Frontal cortex (tissue), 4 donors: ENCODE data around the gene SYNRG. TPM values are rescaled to one million over a fixed set of nuclear protein-coding genes. Genes with fewer than 3 reads are reported as not detected.
A peak's percentile ranks its signal among the peaks of the same experiment; 100 is the strongest.

ENCODE experiments used
- DNase-seq, 2 donors: peaks; one replicate each; pipeline ENCODE4 v3.0.0; 2012; ENCODE audit warnings: low spot score in 2 of 2
- FAIRE-seq: peaks from 2 replicates; lab custom pipeline; 2012; peaks lifted over from hg19 to GRCh38; lab: Jason Lieb, UNC
- total RNA-seq: library from RNA; depleted of rRNA; stranded (reverse); fragments of >200 nt; gene quantifications from one replicate; pipeline ENCODE4 v1.2.3, GENCODE V29; 2014
- donor health status: control.
- donor health status: control.
- donor health status: control.

The SYNRG gene
- total RNA-seq, 1 donor from 2014 or later = 24.9 TPM

DNA sequence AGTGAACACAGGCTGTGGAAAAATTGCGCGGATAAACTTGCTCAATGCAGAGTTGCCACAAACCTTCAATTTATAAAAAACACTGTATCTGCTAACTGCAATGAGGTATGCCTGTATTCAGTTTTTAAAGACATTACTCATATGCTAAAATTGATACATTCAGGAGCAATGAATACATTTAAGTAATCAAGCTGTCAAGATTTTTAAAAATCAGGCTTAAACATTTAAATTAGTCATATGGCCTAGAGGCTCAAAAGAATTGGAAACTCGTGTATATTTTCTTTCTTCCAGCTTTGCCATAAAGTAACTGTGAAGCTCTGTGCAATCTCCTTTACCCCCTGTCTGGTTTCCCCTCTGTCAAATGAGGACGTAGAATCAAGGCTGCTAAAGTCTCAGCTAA lies 4.1 kb downstream of the SYNRG start:
- FAIRE-seq (no peak), DNase-seq (no peak)

DNA sequence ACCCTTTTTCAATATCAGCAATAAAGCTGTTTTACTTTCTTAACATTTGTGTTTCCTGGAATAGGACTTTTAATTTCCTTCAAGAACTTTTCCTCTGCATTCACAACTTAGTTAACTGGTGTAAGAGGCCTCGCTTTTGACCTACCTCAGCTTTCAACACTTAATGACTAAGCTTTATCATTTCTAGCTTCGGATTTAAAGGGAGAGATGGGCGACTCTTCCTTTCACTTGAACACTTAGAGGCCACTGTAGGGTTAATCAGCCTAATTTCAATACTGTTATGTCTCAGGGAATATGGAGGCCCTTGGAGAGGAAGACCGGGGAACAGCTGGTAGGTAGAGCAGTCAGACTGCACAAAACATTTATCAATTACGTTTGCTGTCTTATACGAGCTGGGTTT lies 4.7 kb downstream of the SYNRG start:
- DNase-seq = no peak
- no peak for FAIRE-seq

DNA sequence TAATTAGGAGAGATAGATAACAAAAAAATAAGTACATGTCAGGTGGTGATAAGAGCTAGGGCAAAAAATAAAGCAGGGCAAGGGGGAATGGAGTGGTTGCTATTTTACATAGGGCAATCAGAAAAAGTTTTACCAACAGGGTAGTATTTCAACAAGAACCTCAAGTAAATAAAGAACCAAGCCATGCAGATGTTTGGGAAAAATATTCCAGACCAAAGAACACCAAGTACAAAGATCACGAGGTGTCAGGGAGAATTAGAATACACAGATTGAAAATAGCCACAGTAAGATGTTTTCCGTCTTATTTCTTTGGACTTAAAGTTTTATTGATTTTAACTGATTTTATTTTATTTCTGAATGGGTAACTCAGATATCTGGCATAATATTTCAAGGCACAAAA lies 11.1 kb downstream of the SYNRG start:
- DNase-seq = no peak
- no peak for FAIRE-seq

DNA sequence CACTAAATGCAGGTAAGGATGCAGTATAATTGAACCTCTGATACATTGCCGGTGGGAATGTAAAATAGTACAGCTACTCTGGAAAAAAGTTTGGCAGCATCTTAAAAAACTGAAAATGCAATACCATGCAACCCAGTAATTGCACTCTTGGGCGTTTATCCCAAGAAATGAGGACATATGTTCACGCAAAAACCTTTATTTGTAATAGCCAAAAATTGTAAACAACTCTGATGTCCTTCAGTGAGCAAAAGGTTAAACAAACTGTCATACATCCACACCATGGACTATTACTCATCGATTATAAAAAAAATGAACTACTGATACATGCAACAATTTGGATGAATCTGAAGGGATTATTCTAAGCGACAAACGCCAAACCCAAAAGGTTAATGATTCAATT lies 16.9 kb downstream of the SYNRG start:
- no peak for DNase-seq
- no peak for FAIRE-seq

DNA sequence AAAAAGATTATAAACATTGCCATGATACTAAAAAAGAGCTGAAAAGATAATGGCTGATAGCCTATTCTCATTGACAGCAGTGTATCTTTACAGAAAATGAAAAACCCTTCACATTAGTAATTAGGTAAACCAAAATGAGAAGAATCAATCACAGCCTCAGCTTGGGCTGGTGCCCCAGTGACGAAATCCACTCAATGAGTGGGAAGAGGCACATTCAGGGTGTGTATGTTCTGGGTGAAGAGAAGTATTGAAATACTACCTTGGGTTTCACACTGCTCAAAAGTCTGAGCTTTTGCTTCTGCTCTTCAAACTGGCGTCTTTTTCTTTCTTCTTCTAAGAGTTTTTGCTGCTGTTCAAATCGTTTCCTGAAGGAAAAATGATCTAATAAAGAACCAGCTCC lies 24.2 kb downstream of the SYNRG start:
- no peak for FAIRE-seq

DNA sequence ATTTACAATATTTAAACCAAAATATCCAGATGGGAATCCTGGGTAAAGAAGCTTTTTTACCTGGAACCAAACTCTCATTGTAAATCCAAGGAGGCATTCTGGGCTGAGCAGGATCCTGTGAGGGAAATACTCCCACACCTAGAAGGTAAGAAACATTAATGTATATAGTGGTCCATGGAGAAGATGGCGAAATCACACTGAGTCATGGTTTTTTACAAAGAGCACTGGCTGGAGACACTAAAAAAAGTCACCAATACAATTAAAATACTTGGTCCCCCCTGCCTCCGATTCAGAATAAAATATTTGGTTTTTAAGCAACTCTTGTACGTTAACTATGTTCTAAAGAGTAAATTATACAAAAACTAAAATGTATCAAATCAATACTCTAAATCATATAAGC lies 32.9 kb downstream of the SYNRG start:
- FAIRE-seq = no peak

More for the DNA sequence above, 24.2 kb downstream of the SYNRG start:
- DNase-seq = no peak

DNA sequence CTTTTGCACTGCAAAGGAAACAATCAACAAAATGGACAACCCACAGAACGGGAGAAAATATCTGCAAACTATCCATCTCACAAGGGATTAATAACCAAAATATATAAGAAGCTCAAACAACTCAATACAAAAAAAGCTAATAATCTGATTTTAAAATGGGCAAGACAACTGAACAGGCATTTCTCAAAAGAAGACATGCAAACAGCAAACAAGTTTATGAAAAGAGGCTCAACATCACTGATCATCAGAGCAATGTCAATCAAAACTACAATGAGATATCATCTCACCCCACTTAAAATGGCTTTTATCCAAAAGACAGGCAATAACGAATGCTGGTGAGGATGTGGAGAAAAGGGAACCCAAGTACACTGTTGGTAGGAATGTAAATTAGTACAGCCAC lies 34.8 kb downstream of the SYNRG start:
- FAIRE-seq = no peak
- no peak for DNase-seq

More for the DNA sequence above, 32.9 kb downstream of the SYNRG start:
- DNase-seq = no peak

DNA sequence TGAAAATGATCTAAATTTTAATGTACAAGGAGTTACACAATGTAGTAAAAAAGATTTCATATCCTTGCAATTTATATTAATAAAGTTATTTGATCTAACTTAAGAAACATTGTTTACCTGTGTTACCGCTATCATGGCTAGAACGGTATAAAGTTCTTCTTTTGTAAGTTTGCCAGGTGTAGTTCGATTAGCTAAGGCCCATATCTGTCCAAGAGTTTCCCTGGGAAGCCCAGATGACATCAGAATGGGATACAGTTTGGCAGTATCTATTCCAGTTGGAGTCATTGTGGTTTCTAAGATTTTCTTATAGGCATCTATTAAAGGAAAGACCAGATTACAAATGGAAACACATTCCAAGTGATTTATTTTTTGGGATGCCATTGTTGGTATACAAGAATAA lies 37.5 kb downstream of the SYNRG start:
- FAIRE-seq (no peak), DNase-seq (no peak)

DNA sequence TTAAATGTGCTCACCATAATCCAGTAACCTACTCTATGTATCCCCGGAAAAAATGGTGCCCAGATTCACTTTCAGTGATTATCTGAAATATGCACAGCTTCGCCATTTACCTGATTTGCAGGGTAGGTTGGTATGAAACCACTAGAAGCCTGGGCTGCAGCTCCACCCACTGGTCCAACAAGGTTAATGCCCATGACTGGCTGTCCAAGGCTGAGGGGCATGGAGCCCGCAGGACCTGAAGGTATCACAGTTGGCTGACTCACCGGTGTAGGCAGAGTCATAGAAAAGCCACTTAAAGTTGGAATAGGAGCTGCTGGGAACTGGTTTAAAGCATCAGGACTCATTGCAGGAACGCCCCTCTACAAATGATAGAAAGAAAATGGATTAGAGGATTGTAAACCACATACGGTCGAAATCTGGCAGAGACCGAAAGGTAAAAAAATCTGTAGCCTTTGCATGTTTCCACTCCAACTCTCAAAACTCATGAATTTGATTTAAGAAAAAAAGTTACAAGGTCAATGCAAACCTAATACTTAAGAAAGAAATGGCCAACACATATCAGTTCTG lies 38.6 kb downstream of the SYNRG start:
- FAIRE-seq = no peak
- DNase-seq = peak in 1 of 2 donors; percentile 37

DNA sequence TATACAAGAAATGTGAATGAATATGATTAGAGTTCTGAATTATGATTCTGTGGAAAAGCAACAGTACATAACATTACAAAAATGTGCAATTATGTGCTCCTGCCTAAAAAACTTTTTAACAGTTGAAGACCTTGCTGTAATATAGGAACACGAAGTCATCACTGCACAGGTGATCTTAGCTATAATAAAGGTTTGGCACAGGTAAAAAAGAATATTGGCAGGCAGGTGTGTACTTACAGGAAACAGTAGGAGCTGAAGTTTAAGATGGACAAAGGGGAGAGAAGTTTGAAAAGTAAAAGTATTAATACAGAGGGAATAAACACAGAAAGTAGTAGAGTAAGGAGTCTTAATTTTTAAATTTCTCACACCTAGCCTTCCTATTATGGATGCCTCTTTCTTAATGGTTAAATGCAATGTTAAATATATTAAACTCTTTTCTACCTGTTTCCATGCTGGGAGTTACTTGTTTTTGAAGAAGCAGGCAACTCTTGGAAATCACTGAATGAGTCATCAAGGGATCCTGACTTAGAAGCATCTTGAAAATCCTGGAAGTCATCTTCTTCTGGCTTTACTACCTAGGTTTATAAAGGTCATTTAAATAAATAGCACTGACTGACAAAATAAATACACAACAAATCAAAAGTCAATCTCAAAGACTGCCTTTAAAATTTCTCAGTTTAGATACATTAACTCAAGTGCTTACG lies 40.7 kb downstream of the SYNRG start:
- FAIRE-seq (no peak), DNase-seq (no peak)

DNA sequence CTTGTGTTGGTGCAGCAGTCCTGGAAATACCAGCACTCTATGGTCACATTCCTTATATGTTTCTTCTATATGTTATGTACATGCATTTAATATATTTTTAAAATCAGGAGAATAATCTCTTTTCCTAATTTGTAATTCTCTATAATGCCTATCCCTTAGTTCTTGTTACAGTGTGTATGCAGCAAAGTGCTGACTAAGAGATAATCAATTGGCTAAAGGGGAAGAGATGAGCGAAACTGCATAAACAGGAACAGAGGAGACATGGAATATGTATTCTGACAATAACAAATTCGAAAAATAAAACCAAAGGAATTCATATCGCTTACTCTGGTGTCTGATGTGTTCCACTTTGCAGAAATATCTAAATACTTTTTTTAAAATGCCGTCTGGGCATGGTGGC lies 41.7 kb downstream of the SYNRG start:
- DNase-seq (no peak), FAIRE-seq (no peak)

DNA sequence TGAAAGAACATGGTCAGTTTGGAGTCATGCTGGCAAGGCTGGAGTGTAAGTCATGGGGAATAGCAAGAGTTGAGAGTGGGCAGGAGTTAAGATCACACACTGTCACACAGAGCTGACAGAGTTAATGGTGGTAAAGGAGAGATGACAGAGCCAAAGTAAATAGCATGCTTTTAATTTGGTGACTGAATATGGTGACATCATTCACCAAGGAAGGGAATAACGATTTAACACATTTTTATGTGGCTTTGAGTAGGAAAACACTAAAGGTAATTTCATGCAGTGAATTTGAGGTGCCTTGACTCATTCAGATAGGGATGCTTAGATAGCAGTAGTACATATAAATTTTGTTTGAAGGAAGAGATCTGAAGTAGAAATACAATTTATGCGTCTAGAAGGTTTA lies 42.1 kb downstream of the SYNRG start:
- FAIRE-seq = no peak
- no peak for DNase-seq

DNA sequence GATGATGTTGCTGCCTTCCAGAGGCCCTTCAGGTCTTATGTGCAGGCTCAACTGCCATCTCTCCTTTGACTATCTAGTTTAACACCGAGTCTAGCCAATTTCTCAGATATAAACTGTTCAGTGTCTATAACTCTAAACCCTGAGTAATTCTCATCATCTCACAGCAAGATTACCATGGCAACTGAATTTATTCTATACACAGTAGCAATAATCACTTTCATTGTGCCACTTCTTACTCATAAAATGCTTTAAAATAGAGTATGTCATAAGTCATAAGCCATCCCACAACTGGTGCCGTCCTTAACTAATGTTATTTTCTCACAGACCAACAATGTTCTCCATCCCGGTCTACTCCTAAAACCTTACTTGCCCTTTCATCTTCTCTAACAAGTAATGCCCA lies 45.0 kb downstream of the SYNRG start:
- FAIRE-seq (no peak), DNase-seq (peak in 1 of 2 donors; percentile 16)

DNA sequence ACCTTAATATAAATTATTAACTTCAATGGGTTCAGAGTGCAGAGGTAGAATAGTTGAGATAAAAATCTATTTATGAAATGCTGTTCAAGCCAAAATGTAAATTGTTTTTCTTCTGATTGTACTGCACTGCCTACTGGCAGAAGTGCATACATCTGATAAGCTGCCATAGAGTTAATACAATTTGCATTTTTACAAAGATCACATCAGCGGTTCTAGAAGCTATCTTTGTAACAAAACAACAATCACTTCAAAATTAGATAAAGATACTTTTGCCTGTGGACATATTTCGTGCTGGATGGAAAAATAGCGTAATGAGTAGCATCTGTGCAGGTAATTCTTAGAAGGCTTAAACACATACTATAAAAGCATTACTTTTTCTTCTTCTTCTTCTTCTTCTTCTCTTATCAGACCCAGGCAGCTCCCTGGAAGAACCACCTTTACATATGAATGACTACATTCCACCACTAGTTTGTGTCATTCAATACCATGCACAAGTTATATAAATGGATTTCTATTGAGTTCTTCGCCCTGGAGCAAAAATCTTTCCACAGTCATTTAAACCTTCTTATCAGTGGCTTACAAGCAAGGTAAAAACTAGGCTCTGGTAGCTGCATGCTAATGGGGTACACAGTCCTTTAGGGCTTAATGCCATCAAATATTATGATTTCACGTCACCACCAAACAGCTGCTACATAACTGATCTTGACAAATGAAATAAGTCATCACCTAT lies 47.0 kb downstream of the SYNRG start:
- FAIRE-seq (no peak), DNase-seq (no peak)

DNA sequence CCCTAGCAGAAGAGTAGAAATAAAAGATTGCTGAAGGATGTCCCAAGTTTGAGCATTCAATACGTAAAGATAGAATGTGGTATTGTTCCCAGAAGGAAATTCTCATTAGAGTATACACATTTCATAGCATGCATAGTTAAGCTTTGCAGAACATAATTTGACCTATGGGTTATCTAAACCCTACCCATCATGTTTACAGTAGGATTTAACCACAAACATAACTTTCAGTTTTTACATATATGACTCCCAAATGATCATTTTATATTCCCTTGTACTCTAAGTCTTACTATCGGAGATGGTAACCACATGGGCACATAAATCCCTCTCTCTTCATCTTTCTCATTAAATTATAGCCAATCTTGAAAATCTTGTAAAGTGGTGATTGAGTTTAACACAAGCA lies 50.9 kb downstream of the SYNRG start:
- DNase-seq (no peak), FAIRE-seq (no peak)

DNA sequence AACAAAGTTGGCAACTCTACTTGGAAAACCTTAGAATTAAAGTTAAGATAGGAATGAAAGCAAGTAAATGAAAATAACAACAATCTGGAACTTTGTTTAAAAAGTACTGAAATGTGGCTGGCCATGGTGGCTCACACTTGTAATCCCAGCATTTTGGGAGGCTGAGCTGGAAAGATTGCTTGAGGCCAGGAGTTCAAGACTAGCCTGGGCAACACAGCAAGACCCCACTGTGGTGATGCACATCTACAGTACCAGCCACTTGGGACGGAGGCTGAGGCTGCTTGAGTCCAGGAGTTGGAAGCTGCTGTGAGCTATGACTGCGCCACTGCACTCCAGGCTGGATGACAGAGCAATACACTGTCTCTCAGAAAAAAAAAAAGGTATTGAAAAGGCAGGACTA lies 51.7 kb downstream of the SYNRG start:
- FAIRE-seq (no peak), DNase-seq (no peak)

DNA sequence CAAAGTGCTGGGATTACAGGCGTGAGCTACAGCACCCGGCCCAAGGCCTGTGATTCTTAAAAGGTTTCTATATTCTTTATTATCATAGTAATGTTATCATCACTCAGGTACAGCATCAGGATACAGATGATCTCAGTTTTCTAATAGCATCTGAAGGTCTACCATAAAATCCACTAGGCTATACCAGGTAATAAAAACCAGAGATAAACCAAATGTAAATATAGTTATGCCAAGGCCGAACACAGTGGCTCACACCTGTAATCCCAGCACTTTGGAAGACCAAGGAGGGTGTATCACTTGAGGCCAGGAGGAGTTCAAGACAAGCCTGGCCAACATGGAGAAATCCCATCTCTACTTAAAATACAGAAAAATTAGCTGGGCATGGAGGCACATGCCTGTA lies 53.8 kb downstream of the SYNRG start:
- DNase-seq (no peak), FAIRE-seq (no peak)

DNA sequence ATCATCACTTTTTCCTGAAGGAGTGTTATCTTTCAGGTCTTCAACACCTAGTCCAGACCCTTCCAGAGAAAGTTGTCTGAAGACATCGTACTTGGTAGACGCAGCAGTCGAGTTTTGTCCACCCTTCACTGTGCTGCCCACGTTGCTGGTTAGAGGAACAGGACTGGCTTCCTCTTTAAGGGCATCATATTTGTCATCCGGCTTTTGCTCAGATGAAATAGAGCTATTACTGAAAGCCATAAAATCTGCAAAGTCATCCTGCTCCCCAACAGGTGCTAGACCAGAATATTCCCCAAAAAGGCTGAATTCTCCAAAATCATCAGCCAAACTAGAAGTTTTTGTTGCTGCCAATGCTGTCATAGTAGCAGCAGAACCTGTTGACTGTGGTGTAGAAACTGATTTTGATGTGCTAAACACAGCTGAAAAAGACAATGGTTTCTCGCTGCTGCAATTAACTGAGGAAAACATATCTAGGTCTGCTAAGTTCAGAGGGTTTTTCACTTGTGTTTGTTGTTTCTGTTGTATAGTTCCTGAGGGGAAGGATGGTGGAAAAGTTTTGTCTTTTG lies 55.7 kb downstream of the SYNRG start:
- DNase-seq (no peak), FAIRE-seq (no peak)

DNA sequence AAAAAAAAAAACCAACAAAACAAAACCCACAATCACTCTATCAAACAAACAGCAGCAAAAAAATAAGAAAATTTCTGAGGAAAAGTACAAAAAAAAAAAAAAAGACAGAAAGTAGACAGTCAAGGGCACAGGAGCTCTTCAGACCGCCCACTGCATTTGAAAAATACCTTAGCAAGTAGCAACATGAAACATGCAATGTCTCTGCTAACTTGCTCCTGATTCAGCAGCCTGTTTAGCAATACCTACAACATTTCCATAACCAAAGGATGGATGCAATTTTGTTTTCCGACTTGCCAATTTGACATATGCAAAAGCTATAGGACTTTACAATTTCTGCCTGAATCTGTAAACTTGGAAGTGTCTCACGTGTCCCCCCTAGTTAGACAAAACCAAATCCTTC lies 57.4 kb downstream of the SYNRG start:
- DNase-seq (no peak), FAIRE-seq (no peak)

DNA sequence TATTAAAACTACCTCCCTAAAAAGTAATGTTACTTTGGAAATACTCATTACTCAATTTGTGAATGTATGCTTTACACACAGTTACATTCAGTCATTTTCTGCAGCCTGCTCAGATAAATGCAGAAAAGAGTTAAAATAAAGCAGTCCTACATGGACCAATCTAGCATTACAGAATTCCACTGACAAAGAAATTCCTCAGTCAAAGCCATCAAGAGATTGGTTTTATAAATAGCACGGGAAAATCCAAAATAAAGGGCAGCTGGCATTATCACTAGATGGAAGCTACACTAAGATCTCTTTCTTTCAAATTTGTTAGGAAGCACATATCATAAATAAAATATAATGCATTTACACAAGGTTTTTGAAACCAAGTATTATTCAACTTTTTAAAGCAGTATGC lies 61.2 kb downstream of the SYNRG start:
- no peak for FAIRE-seq
- DNase-seq = no peak

DNA sequence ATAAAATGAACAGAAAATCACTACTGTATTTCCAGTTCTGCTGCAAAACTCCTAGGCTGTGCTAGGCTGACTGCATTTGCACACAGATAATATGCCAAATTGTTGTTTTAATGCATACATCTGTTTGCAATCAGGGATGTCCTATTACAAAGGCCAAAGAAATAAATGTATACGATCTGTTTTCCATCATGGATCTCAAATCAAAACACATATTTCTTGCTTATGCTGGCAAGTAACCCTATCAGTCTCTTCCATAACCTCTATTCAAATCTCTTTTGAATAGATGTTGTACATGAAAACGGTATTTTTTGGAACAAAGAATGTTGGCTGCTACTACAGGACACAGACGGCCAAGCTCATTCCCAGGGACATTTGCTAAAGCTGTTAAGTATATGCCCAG lies 62.9 kb downstream of the SYNRG start:
- no peak for FAIRE-seq
- no peak for DNase-seq
